CD4-positive, alpha-beta T cell treated with Interleukin-4 for 1 hour (primary cell): ENCODE results near the gene SOD1.
"Not testable (repeated sequence)": the region's sequence is repeated elsewhere in the genome, so short reads cannot be mapped to it uniquely, and the experiment has no call there.

Experiments used
- DNase-seq, 2 donors: peaks; one replicate each; pipeline ENCODE4 v3.0.0-alpha.2; 2020 to 2022

SOD1 gene

GRCh38 chr21:31656199-31657095 is 3.0 kb upstream of the SOD1 start:
- DNase-seq: no peak

GRCh38 chr21:31658053-31658452 is 1.4 kb upstream of the SOD1 start:
- DNase-seq: no peak

DNA sequence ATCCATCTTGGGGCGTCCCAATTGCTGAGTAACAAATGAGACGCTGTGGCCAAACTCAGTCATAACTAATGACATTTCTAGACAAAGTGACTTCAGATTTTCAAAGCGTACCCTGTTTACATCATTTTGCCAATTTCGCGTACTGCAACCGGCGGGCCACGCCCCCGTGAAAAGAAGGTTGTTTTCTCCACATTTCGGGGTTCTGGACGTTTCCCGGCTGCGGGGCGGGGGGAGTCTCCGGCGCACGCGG is 282 bp upstream of the SOD1 start:
- no peak for DNase-seq

DNA sequence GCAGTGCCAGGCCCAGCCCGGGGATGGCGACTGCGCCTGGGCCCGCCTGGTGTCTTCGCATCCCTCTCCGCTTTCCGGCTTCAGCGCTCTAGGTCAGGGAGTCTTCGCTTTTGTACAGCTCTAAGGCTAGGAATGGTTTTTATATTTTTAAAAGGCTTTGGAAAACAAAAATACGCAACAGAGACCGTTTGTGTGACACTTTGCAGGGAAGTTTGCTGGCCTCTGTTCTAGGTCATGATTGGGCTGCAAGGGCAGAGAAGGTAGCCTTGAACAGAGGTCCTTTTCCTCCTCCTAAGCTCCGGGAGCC is 719 bp downstream of the SOD1 start:
- no peak for DNase-seq

DNA sequence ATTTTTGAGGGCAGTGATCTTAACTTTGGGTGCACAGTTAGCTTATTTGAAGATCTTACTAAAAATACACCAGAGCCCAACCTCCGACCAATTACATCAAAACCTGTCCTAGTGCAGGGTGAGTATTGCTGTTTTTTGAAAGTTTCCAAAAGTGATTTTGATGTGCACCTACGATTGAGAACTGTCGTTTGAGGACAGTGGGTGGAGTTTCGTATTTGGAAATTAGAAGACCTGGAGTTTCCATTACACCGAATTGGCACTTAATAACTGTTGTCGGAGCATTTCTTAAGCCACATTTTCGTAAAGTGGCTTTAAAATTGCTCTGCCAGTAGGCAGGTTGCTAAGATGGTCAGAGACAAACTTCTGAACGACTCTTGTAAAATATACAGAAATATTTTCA is 1.1 kb downstream of the SOD1 start:
- no peak for DNase-seq

- DNase-seq: no peak
Observed at GRCh38 chr21:31663584-31664249, 4.2 kb downstream of the SOD1 start.

DNA sequence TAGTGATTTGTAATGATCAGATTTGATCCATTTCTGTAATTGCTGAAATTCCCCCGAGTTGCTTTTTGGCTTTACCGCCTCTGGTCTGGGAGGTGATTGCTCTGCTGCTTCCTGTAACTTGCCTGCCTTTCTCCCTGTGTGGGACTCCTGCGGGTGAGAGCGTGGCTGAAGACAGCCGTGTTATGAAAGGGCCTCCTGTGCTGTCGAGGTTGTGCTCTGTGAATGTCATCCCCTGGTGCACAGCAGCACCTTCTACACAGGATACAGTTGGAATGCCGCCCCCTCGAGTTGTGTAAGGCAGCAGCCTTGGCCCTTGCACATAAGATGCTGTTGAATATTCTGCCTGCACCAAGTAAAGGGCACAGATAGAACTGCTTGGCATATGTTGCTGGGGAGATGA is 5.9 kb downstream of the SOD1 start:
- peak in 1 of 2 donors; percentile 21 for DNase-seq

DNA sequence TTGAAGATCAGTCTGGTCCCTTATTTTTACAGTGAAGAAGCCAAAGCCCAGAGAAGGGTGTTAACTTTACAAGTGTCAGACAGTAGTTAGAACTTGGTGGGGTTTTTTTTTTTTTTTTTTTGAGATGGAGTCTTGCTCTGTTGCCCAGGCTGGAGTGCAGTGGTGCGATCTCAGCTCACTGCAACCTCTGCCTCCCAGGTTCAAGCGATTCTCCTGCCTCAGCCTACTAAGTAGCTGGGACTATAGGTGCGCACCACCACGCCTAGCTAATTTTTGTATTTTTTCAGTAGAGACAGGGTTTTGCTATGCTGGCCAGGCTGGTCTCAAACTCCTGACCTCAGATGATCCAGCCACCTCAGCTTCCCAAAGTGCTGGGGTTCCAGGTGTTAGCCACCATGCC is 6.4 kb downstream of the SOD1 start:
- not testable (repeated sequence) for DNase-seq

GRCh38 chr21:31666445-31667010 is 7.0 kb downstream of the SOD1 start:
- no peak for DNase-seq

DNA sequence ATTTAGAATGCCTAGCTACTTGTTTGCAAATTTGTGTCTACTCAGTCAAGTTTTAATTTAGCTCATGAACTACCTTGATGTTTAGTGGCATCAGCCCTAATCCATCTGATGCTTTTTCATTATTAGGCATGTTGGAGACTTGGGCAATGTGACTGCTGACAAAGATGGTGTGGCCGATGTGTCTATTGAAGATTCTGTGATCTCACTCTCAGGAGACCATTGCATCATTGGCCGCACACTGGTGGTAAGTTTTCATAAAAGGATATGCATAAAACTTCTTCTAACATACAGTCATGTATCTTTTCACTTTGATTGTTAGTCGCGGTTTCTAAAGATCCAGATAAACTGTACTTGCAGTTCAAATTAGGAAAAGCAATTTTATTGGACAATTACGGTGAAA is 7.6 kb downstream of the SOD1 start:
- DNase-seq: no peak

DNA sequence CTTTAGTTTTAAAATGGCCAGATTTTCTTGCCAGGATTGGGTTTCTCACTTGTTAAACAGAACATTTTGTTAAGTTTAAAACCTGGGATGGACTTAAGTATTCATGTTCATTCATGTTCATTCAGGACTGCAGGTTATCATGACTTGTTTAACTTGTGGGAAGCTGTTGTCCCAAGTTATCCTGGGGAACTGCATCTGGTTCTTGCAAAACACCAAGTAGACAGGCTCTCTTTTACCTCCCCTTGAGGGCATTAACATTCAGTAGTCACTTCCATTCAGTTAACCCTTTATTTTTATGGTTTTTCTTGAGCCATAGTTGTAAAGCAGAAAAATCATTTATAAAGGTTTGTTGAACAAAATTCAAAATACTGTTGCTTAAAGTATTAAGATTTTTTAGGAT is 8.1 kb downstream of the SOD1 start:
- DNase-seq: no peak

DNA sequence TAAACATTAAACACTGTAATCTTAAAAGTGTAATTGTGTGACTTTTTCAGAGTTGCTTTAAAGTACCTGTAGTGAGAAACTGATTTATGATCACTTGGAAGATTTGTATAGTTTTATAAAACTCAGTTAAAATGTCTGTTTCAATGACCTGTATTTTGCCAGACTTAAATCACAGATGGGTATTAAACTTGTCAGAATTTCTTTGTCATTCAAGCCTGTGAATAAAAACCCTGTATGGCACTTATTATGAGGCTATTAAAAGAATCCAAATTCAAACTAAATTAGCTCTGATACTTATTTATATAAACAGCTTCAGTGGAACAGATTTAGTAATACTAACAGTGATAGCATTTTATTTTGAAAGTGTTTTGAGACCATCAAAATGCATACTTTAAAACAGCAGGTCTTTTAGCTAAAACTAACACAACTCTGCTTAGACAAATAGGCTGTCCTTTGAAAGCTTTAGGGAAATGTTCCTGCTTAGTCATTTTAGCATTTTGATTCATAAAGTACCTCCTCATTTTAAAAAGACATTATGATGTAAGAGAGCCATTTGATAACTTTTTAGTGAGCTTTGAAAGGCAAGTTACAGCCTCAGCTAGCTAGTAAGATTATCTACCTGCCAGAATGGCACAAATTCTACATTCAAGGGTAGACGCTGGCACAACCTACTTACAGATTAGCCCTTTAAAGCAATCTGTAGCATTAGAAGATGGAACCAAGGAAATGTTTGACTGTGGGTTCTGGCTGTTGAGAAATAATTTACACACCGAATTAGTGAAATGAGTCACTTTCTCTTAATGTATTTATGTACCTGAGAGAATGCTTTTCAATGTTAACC is 9.4 kb downstream of the SOD1 start:
- no peak for DNase-seq

- DNase-seq: no peak
Observed at GRCh38 chr21:31670070-31670469, 10.6 kb downstream of the SOD1 start.

- DNase-seq: no peak
Observed at GRCh38 chr21:31671146-31671716, 11.7 kb downstream of the SOD1 start.

DNA sequence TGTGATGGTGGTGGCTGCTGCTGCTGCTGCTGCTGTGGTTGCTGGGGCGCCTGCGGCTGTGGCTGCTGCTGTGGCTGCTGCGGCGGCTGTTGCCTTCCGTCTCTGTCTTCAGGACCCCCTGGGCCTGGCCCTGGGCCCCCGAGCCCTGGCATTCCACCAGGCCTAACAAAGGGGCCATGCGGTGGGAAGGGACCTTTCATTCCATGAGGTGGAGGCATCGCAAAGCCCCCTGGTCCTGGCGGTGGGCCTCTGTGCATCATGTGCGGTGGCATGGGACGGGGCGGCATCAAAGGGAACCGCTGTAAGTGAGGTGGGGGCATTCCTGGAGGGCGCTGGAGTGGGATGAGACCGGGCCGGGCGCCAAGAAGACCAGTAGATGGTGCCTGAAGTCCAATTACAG is 12.4 kb downstream of the SOD1 start:
- DNase-seq: no peak

GRCh38 chr21:31673321-31673912 is 13.9 kb downstream of the SOD1 start:
- no peak for DNase-seq

- no peak for DNase-seq
Observed at GRCh38 chr21:31675318-31675717, 15.8 kb downstream of the SOD1 start.

DNA sequence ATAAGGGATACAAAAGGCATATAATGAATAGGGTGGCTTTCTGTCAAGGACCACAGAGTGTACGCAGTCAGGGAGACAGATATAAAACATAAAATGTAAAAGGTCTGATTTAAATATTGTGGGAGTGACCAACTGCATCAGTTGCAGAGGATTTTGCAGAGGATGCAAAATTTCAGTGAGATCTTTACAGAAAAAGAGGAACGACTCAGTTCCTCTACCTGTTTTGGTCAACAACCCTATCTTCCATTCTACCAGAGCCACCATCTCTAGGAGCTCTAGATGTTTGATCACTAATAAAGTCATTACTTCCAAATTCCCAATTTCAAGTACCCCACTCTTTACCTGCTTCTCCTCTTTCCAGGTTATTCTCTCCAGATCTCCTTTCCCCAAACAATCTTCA is 16.5 kb downstream of the SOD1 start:
- DNase-seq: no peak

GRCh38 chr21:31677047-31677446 is 17.6 kb downstream of the SOD1 start:
- DNase-seq: no peak

GRCh38 chr21:31678478-31678877 is 19.0 kb downstream of the SOD1 start:
- no peak for DNase-seq

- DNase-seq: no peak
Observed at GRCh38 chr21:31682620-31683019, 23.1 kb downstream of the SOD1 start.

DNA sequence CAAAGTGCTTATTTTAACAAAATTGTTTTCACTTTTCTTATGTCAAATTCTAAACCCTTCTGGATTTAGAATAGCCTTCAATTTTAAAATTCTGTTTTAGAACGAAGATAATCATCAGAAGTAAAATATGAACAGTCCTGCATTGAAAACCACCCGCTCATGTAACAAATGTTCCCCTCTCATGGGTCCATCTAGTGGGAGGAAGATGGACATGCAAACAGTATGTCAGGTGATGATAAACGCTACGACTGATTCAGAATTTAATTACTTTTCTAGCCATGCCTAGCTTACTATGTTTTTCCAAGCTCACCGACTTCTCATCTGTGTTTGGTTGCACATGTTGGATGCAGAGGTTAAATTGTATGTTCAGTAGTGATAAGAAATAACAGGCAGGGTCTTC is 23.5 kb downstream of the SOD1 start:
- no peak for DNase-seq

GRCh38 chr21:31684918-31685317 is 25.4 kb downstream of the SOD1 start:
- DNase-seq: no peak
